Measurements from ENCODE around the gene AOPEP. TPM values are rescaled to one million over a fixed set of nuclear protein-coding genes. Genes with fewer than 3 reads are reported as not detected.

Gene AOPEP
- total and polyA plus RNA-seq, 9 of the 15 experiments (the other 6 are each of a cell fraction or from before 2014, with no cell fraction given), result 4.5 to 19.3 (median 13.5) TPM

- Histone ChIP-seq H3K27ac (ENCODE audit: extremely low read depth, low read depth, low read length) (no peak overlapping the region), H2AFZ (ENCODE audit: low read depth, low read length) (no peak overlapping the region), H3K9me1 (ENCODE audit: control insufficient read depth, insufficient read depth, low read length) (no peaks in the 10 kb centered on the region), H3K9me3 (replicated peaks; ENCODE audit: control insufficient read depth, insufficient read depth, low read depth, low read length) (no peaks in the 10 kb centered on the region), H3K79me2 (ENCODE audit: control insufficient read depth, insufficient read depth, low read length) (no peaks in the 10 kb centered on the region), H3K9ac (ENCODE audit: insufficient read depth in 1 of 2, low read depth in 2 of 2, low read length in 2 of 2) (no peak overlapping the region), H3K4me3 (no peak overlapping the region), H3K4me1 (replicated peaks in 1 of 2; ENCODE audit: control insufficient read depth in 2 of 2, insufficient read depth in 2 of 2, low read length in 2 of 2) (no peaks in the 10 kb centered on the region; a peak in 2 of 5 replicates), H3K36me3 (ENCODE audit: control insufficient read depth, insufficient read depth, low read length) (no peaks in the 10 kb centered on the region; the same call in 2 of the 3 replicates), H3K4me2 (ENCODE audit: insufficient read depth, low read length) (no peak overlapping the region), H4K20me1 (replicated peaks; ENCODE audit: control insufficient read depth, insufficient read depth, low read length) (no peaks in the 10 kb centered on the region), H3K27me3 (ENCODE audit: control insufficient read depth in 2 of 2, insufficient read depth in 2 of 2, low read length in 2 of 2) (no peaks in the 10 kb centered on the region)
- WGBS (ENCODE audit: insufficient coverage, low coverage, missing lambda C conversion rate), result 69% methylated on average over 7 of the region's 8 CpGs
- ChIA-PET CTCF (ENCODE audit: low intra/inter-chr PET ratio) (no interaction called here), POLR2A (interaction anchor here (1.1 kb wide), 1 partner anchor 26 kb away, joined by 3 read pairs; no protein-coding TSS in a partner anchor)
- intact Hi-C loops (cut with micrococcal nuclease), result loop anchor here (5.0 kb wide), 1 partner anchor 77 kb away; no protein-coding TSS in a partner anchor
- no TSS peak for BruUV-seq (replicated peaks)
- FAIRE-seq, result no peak
- no peak for DNase-seq (ENCODE audit: extremely low read depth in 1 of 4, low spot score in 3 of 4)
- TF ChIP-seq CTBP1 (IDR thresholded peaks at IDR 0.05; ENCODE audit: borderline replicate concordance), result no peak
- TF ChIP-seq PML (IDR thresholded peaks at IDR 0.05; ENCODE audit: low read length), result no peak
- TF ChIP-seq GTF2E2 (tag; IDR thresholded peaks at IDR 0.05), result no peak
- in situ Hi-C loops (cut with MboI), result no loop called here
- no peak for ATAC-seq
Observed at GRCh38 chr9:94800424-94801117, 74.1 kb downstream of the AOPEP start.

- Histone ChIP-seq H3K4me3 (no peak overlapping the region), H3K4me2 (ENCODE audit: insufficient read depth, low read length) (no peak overlapping the region), H4K20me1 (replicated peaks; ENCODE audit: control insufficient read depth, insufficient read depth, low read length) (no peaks in the 10 kb centered on the region), H3K9ac (ENCODE audit: insufficient read depth in 1 of 2, low read depth in 2 of 2, low read length in 2 of 2) (no peak overlapping the region), H3K4me1 (replicated peaks in 1 of 2; ENCODE audit: control insufficient read depth in 2 of 2, insufficient read depth in 2 of 2, low read length in 2 of 2) (no peaks in the 10 kb centered on the region; a peak in 2 of 5 replicates), H3K27ac (ENCODE audit: extremely low read depth, low read depth, low read length) (no peak overlapping the region), H2AFZ (ENCODE audit: low read depth, low read length) (no peak overlapping the region), H3K36me3 (ENCODE audit: control insufficient read depth, insufficient read depth, low read length) (no peaks in the 10 kb centered on the region; the same call in 2 of the 3 replicates), H3K9me1 (ENCODE audit: control insufficient read depth, insufficient read depth, low read length) (no peaks in the 10 kb centered on the region), H3K9me3 (replicated peaks; ENCODE audit: control insufficient read depth, insufficient read depth, low read depth, low read length) (no peaks in the 10 kb centered on the region), H3K79me2 (ENCODE audit: control insufficient read depth, insufficient read depth, low read length) (no peaks in the 10 kb centered on the region), H3K27me3 (ENCODE audit: control insufficient read depth in 2 of 2, insufficient read depth in 2 of 2, low read length in 2 of 2) (no peaks in the 10 kb centered on the region)
- intact Hi-C loops (cut with micrococcal nuclease), result loop anchor here (5.0 kb wide), 1 partner anchor 76 kb away; no protein-coding TSS in a partner anchor
- ATAC-seq (no peak), DNase-seq (ENCODE audit: extremely low read depth in 1 of 4, low spot score in 3 of 4) (no peak), FAIRE-seq (no peak)
- POLR2A ChIA-PET, result interaction anchor here (1.1 kb wide), 1 partner anchor 25 kb away, joined by 3 read pairs; no protein-coding TSS in a partner anchor
- 82% methylated on average over 1 of the region's 1 CpG for WGBS (ENCODE audit: insufficient coverage, low coverage, missing lambda C conversion rate)
- TF ChIP-seq ZNF644 (tag; IDR thresholded peaks at IDR 0.05; ENCODE audit: low read depth), result no peak
- no peak for TF ChIP-seq NCOA2 (IDR thresholded peaks at IDR 0.05; ENCODE audit: partially characterized antibody in 2 of 2)
- no peak for TF ChIP-seq MIER1 (IDR thresholded peaks at IDR 0.05; ENCODE audit: low read depth)
- no TSS peak for BruUV-seq (replicated peaks)
- in situ Hi-C loops (cut with MboI), result no loop called here
- CTCF ChIA-PET (ENCODE audit: low intra/inter-chr PET ratio), result no interaction called here
Observed at GRCh38 chr9:94801234-94801633, 74.7 kb downstream of the AOPEP start.

All from K562 (cell line).